RWPE1 (cell line): ENCODE measurements around the gene SND1.

Experiments
- CTCF ChIA-PET: fragments of 350-600 bp; sonication (Branson Sonifier 250); formaldehyde crosslinking; extraction: SDS; loops from one replicate; lab custom pipeline; 2021; lab: Yijun Ruan, JAX
- POLR2A ChIA-PET: fragments of 400-600 bp; formaldehyde crosslinking; extraction: SDS; loops from one replicate; lab custom pipeline; 2020; ENCODE audit warnings: antibody characterized with exemption; ENCODE audit not compliant: low non-redundant PET; lab: Yijun Ruan, JAX
- DNase-seq: peaks from one replicate; pipeline ENCODE4 v3.0.0; 2012; ENCODE audit warnings: low spot score
- H3K27ac ChIP-seq: fragments of 450-650 bp; 2 replicates; pipeline ENCODE4 v1.5.1; 2017
- CTCF ChIP-seq: fragments of 450-650 bp; conservative IDR thresholded peaks from 2 replicates; pipeline ENCODE4 v1.5.1; 2017; ENCODE audit warnings: low read depth, mild to moderate bottlenecking

SND1 gene

GRCh38 chr7:128032605-128033235 is 380.7 kb downstream of the SND1 start:
- no peak for TF ChIP-seq CTCF
- no peak overlapping the region for H3K27ac ChIP-seq
- ChIA-PET POLR2A (no interaction called here), CTCF (interaction anchor here (0.6 to 0.7 kb wide), 2 partner anchors 10 to 201 kb away, joined by 3 to 4 read pairs; no protein-coding TSS in a partner anchor)
- DNase-seq = no peak

GRCh38 chr7:128033246-128033645 is 381.3 kb downstream of the SND1 start:
- ChIA-PET CTCF (interaction anchor here (0.7 kb wide), 1 partner anchor 202 kb away, joined by 3 read pairs; no protein-coding TSS in a partner anchor), POLR2A (no interaction called here)
- DNase-seq = no peak
- TF ChIP-seq CTCF = no peak
- no peak overlapping the region for H3K27ac ChIP-seq

- no peak for DNase-seq
- ChIA-PET POLR2A (no interaction called here), CTCF (no interaction called here)
- no peak overlapping the region for H3K27ac ChIP-seq
- no peak for TF ChIP-seq CTCF
Observed at GRCh38 chr7:128034825-128035224, 382.8 kb downstream of the SND1 start.

- POLR2A ChIA-PET = no interaction called here
- no peak overlapping the region for H3K27ac ChIP-seq
- DNase-seq = no peak
- TF ChIP-seq CTCF = no peak; the same call in 1 of the 2 replicates
- CTCF ChIA-PET = interaction anchor here (0.6 kb wide), 1 partner anchor 163 kb away, joined by 3 read pairs; no protein-coding TSS in a partner anchor
Observed at GRCh38 chr7:128035712-128036111, 383.7 kb downstream of the SND1 start.

DNA sequence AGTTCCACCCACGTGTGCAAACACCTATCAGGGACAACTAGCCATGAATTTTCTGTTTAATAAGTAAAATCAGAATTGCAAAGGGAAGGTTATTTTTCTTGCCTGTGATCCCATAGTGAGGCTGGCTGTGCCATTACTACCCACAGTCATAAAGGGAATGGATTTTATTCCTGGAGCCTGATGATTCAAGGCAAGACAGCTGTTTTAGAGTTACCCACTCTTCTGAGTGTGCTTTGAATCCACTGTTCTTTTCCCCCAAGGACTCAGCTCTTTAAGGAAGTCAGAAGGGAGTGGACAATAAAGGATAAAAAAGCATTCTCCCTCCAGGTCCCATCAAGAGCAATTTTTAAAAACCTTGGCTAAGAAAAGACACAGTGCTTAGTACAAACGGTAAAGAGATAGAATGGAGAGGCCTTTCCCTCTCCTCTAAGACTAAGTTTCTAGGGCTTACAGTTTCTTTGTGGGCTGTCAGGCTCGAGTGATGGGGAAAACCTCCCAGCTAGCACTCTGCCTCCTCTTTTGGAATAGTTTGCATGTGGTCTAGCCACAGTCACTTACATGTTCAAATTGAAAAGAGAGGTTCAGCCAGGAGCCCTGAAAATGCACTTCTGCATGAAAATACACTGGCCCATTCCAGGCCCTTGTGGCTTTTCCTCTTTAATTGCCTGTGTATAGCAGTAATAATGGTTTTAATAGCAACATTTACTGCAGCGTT is 384.4 kb downstream of the SND1 start:
- POLR2A ChIA-PET = no interaction called here
- TF ChIP-seq CTCF = no peak
- CTCF ChIA-PET = interaction anchor here (0.6 kb wide), 1 partner anchor 163 kb away, joined by 3 read pairs; no protein-coding TSS in a partner anchor
- no peak overlapping the region for H3K27ac ChIP-seq
- no peak for DNase-seq

- no peak for DNase-seq
- TF ChIP-seq CTCF = no peak
- POLR2A ChIA-PET = no interaction called here
- no peak overlapping the region for H3K27ac ChIP-seq
- CTCF ChIA-PET = no interaction called here
Observed at GRCh38 chr7:128037081-128037480, 385.1 kb downstream of the SND1 start.
